Keratinocyte (primary cell): ENCODE data around the gene DOK5. TPM values are rescaled to one million over a fixed set of nuclear protein-coding genes. Genes with fewer than 3 reads are reported as not detected.

Source experiments
- DNase-seq: peaks from one replicate; pipeline ENCODE4 v3.0.0-alpha.2; 2011; ENCODE audit warnings: low read depth, missing footprints, low spot score
- FAIRE-seq: peaks from 2 replicates; lab custom pipeline; 2011; peaks lifted over from hg19 to GRCh38; lab: Jason Lieb, UNC
- H2AFZ ChIP-seq: 2 replicates; pipeline ENCODE4 v1.6.0; 2012; ENCODE audit warnings: low read length, control low read depth, inconsistent platforms; ENCODE audit not compliant: control insufficient read depth
- H3K27ac ChIP-seq: 2 replicates; pipeline ENCODE4 v1.5.1; 2011; ENCODE audit warnings: low read length; ENCODE audit not compliant: control insufficient read depth, insufficient read depth
- H3K27me3 ChIP-seq: 3 replicates; pipeline ENCODE4 v1.6.0; 2011; ENCODE audit warnings: low read length; ENCODE audit not compliant: control insufficient read depth, insufficient read depth; ENCODE audit errors: extremely low read depth
- H3K36me3 ChIP-seq, 2 experiments: 2 replicates in 1 of 2; 3 replicates in 1 of 2; pipeline ENCODE4 v1.5.1; 2011; ENCODE audit warnings: low read length in 2 of 2, mild to moderate bottlenecking in 1 of 2; ENCODE audit not compliant: control insufficient read depth in 2 of 2, insufficient read depth in 2 of 2; ENCODE audit errors: extremely low read depth in 1 of 2
- H3K4me1 ChIP-seq: 3 replicates; pipeline ENCODE4 v1.5.1; 2011; ENCODE audit warnings: low read length; ENCODE audit not compliant: control insufficient read depth, insufficient read depth; ENCODE audit errors: extremely low read depth
- H3K4me2 ChIP-seq: 3 replicates; pipeline ENCODE4 v1.6.0; 2011; ENCODE audit warnings: low read depth, low read length; ENCODE audit not compliant: control insufficient read depth, insufficient read depth; ENCODE audit errors: extremely low read depth
- H3K4me3 ChIP-seq, 3 experiments: fragments of 200-600 bp in 1 of 3; sonication (generic) in 1 of 3; 2 replicates in 2 of 3; 3 replicates in 1 of 3; pipeline ENCODE4 v1.5.1; 2011 to 2016; ENCODE audit warnings: low read length in 3 of 3, mild to moderate bottlenecking in 3 of 3, control low read depth in 2 of 3, inconsistent platforms in 1 of 3, low read depth in 1 of 3, mixed read lengths in 1 of 3, mixed run types in 1 of 3, moderate library complexity in 1 of 3; ENCODE audit not compliant: control insufficient read depth in 2 of 3, insufficient read depth in 2 of 3; ENCODE audit errors: extremely low read depth in 1 of 3
- H3K79me2 ChIP-seq: 2 replicates; pipeline ENCODE4 v1.6.0; 2012; ENCODE audit warnings: low read length; ENCODE audit not compliant: control insufficient read depth, insufficient read depth
- H3K9ac ChIP-seq: 3 replicates; pipeline ENCODE4 v1.6.0; 2011; ENCODE audit warnings: low read length; ENCODE audit not compliant: control insufficient read depth, insufficient read depth; ENCODE audit errors: extremely low read depth
- H3K9me1 ChIP-seq: 3 replicates; pipeline ENCODE4 v1.6.0; 2011; ENCODE audit warnings: low read length; ENCODE audit not compliant: control insufficient read depth, insufficient read depth; ENCODE audit errors: extremely low read depth
- H3K9me3 ChIP-seq: 2 replicates; pipeline ENCODE4 v1.5.1; 2012; ENCODE audit warnings: low read depth, low read length; ENCODE audit not compliant: control insufficient read depth
- H4K20me1 ChIP-seq: 3 replicates; pipeline ENCODE4 v1.6.0; 2011; ENCODE audit warnings: low read length; ENCODE audit not compliant: control insufficient read depth, insufficient read depth; ENCODE audit errors: extremely low read depth
- EZH2 ChIP-seq: IDR thresholded peaks from one replicate; pipeline ENCODE4 v1.6.1; 2012; ENCODE audit warnings: inconsistent platforms, mild to moderate bottlenecking, low read length, moderate library complexity
- dilution Hi-C: fragments of 300-500 bp; cut with MboI; formaldehyde crosslinking; loops from one replicate; pipeline ENCODE4 v1.7.0; 2020; ENCODE audit warnings: low sequenced_read_pairs; ENCODE audit not compliant: extremely low pct_ligation_motif_present
- polyA plus RNA-seq, 5 experiments: library from polyadenylated mRNA; depleted of rRNA in 3 of 5; stranded (reverse) in 3 of 5; stranded (forward) in 1 of 5; unstranded in 1 of 5; fragments of >200 nt; gene quantifications; 1 replicate in 1 of 5; 2 replicates in 3 of 5; 3 replicates in 1 of 5; pipeline versions ENCODE4 v1.2.1 to v1.2.3, GENCODE V29; 2011 to 2012; ENCODE audit warnings: missing spikeins in 2 of 5, low read depth in 1 of 5, low replicate concordance in 1 of 5
- TF ChIP-seq, protein P1 (sequence below), 3 experiments: IDR thresholded peaks in 1 of 3; conservative IDR thresholded peaks in 1 of 3; optimal IDR thresholded peaks in 1 of 3; 2 replicates in 2 of 3; 3 replicates in 1 of 3; pipeline versions ENCODE3 to v1.5.1; 2011; ENCODE audit warnings: low read length in 3 of 3, mild to moderate bottlenecking in 3 of 3, moderate library complexity in 2 of 3, control low read depth in 1 of 3, inconsistent platforms in 1 of 3; ENCODE audit not compliant: insufficient read depth in 2 of 3; ENCODE audit errors: extremely low read depth in 1 of 3

The DOK5 gene
- polyA plus RNA-seq, 1 donor (not counting 4 experiments of a cell fraction or from before 2014, with no cell fraction given) = not detected

DNA sequence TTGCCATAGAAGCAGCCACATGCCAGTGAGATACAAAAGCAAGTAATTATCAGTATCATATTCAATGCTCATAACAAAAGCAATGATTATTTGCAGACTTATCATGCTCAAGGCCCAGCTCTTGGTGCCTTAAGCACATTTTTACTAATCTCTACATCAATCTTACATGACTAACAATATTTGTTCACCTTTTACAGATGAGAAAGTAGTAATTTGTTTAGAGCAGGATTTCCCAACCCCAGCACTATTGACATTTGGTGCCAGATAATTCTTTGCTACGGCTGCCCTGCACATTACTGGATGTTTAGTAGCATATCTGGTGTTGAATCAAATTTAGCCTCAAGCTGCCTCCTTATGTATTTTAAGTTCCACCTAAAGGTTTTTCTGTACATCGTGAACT lies 19.0 kb upstream of the DOK5 start:
- Histone ChIP-seq H3K9ac (no peak overlapping the region), H3K9me1 (no peaks in the 10 kb centered on the region), H3K27me3 (no peaks in the 10 kb centered on the region), H3K36me3 (no peaks in the 10 kb centered on the region), H3K4me1 (no peaks in the 10 kb centered on the region), H3K9me3 (no peaks in the 10 kb centered on the region), H3K27ac (no peak overlapping the region), H3K4me3 (no peak overlapping the region), H4K20me1 (no peaks in the 10 kb centered on the region), H2AFZ (no peak overlapping the region), H3K79me2 (no peaks in the 10 kb centered on the region), H3K4me2 (no peak overlapping the region)
- dilution Hi-C loops = no loop called here
- FAIRE-seq (no peak), DNase-seq (no peak)
- TF ChIP-seq, protein P1, sequence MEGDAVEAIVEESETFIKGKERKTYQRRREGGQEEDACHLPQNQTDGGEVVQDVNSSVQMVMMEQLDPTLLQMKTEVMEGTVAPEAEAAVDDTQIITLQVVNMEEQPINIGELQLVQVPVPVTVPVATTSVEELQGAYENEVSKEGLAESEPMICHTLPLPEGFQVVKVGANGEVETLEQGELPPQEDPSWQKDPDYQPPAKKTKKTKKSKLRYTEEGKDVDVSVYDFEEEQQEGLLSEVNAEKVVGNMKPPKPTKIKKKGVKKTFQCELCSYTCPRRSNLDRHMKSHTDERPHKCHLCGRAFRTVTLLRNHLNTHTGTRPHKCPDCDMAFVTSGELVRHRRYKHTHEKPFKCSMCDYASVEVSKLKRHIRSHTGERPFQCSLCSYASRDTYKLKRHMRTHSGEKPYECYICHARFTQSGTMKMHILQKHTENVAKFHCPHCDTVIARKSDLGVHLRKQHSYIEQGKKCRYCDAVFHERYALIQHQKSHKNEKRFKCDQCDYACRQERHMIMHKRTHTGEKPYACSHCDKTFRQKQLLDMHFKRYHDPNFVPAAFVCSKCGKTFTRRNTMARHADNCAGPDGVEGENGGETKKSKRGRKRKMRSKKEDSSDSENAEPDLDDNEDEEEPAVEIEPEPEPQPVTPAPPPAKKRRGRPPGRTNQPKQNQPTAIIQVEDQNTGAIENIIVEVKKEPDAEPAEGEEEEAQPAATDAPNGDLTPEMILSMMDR (optimal IDR thresholded peaks at IDR 0.05 in 1 of 3, IDR thresholded peaks at IDR 0.05 in 1 of 3, conservative IDR thresholded peaks at IDR 0.05 in 1 of 3; ENCODE audit: extremely low read depth in 1 of 3, insufficient read depth in 2 of 3, low read length in 3 of 3) = no peak

DNA sequence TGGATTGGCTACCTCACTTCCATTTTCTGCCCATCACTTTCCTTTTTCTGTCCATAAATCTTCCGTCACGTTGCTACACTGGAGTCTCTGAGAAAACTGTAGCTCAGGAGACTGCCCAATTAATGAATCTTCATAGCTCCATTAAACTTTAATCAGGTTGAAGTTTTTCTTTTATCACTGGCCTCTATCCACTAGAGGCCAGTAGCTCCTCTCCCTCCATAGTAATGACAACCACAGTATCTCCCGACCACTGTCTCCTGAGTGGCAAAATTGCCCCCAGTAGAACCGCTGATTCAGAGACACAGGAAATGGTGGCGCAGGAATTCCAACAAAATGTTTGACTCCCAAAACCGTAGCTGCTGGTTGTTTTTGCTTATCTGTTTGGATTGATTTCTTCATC lies 18.4 kb upstream of the DOK5 start:
- Histone ChIP-seq H3K27ac (no peak overlapping the region), H3K4me2 (no peak overlapping the region), H3K36me3 (no peaks in the 10 kb centered on the region), H3K4me3 (no peak overlapping the region), H3K9me1 (no peaks in the 10 kb centered on the region), H2AFZ (no peak overlapping the region), H3K79me2 (no peaks in the 10 kb centered on the region), H3K27me3 (no peaks in the 10 kb centered on the region), H3K9me3 (no peaks in the 10 kb centered on the region), H3K4me1 (no peaks in the 10 kb centered on the region), H3K9ac (no peak overlapping the region), H4K20me1 (no peaks in the 10 kb centered on the region)
- dilution Hi-C loops = no loop called here
- TF ChIP-seq, protein P1 (optimal IDR thresholded peaks at IDR 0.05 in 1 of 3, IDR thresholded peaks at IDR 0.05 in 1 of 3, conservative IDR thresholded peaks at IDR 0.05 in 1 of 3; ENCODE audit: extremely low read depth in 1 of 3, insufficient read depth in 2 of 3, low read length in 3 of 3) = no peak
- no peak for TF ChIP-seq EZH2
- no peak for FAIRE-seq
- DNase-seq = no peak
